ENCODE measurements around the gene ITPR2.
"Not testable (repeated sequence)": the region's sequence is repeated elsewhere in the genome, so short reads cannot be mapped to it uniquely, and the experiment has no call there.

ITPR2 gene

GRCh38 chr12:26430596-26430995, 402.4 kb downstream of the ITPR2 start:
- not testable (repeated sequence) for DNase-seq

- no peak for DNase-seq
These were observed 403.8 kb downstream of the ITPR2 start for GRCh38 chr12:26429070-26429691.

DNA sequence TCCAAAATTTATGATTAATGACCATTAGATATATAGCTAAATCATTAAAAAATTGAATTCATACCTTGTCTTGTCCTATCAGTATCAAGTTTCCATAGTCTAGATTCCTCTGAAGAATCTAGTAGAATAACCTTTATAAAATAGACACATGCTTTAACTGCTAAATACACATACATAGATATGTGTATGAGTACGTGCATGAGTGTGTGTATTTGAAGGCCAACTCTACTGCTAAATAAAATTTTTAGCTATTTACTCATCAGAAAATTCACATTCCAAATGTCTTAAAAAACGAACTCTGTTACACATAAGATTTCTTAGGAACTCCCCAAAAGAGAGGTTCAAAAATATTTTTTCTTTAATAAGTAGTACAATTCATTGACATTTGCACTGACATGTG, 404.6 kb downstream of the ITPR2 start:
- no peak for DNase-seq

GRCh38 chr12:26426652-26427051, 406.3 kb downstream of the ITPR2 start:
- no peak for DNase-seq

- no peak for DNase-seq
These were observed 407.3 kb downstream of the ITPR2 start for GRCh38 chr12:26425587-26426260.

DNA sequence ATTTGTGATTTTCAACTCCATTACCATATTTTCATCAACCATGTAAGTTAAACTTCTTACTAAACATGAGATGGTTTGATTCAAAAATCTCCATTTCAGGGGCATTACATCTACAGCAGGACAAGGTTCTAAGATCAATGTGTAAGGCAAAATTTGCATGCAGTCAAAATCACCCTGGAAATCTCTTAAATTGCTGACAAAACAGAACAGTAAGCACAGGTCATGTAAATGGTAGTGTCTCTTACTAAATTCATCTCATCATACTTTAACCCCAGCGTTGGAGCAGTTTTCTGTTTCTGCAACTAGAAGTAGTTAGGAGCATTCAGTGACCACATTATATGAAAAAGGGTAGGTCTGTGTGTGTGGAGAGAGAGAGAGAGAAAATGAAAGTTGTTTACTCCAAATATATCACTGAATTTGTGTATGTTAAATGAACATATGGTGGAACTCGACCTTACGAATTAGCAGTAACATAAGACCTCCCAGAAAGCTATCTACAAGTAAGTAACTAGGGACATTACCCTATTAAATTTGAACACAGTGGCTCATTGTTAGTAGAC, 410.1 kb downstream of the ITPR2 start:
- DNase-seq, result no peak

DNA sequence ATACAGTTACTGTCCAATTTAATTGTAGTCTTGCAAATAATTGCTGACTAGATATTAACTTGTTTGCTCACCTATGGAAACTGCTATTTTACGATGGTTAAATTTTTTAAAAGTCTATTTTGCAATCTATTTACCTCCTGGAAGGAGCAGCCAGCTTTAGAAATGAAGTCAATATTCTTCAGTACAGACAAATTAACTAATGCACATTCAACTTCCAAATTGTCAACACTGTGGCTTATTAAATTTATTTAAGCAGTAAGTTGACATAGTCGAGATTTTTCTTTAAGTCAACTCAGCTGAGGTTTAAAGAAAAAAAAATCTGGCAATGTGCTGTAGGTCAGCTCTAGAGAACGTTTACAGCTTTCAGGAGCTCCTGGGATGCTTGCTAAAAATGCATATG, 416.4 kb downstream of the ITPR2 start:
- no peak for DNase-seq

- DNase-seq, result no peak
These were observed 422.3 kb downstream of the ITPR2 start for GRCh38 chr12:26410689-26411088.

DNA sequence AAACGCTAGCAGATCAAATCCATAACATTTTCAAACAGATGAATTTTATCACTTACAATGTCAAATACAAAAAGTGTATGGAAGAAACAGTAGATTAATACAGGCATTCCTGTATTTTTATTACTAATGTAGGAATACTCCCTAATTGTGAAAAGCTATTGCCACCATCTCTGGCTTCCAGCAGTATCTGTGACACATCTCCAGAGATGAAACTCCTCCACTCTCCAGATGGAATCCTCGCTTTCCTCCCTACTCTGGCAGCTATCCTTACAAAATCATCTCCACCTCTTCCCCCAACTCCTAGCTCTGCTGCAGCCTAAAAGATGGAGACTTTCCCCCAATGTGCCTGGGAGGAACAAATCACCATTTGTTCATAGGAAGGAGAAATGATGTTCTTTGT, 426.2 kb downstream of the ITPR2 start:
- no peak for DNase-seq

GRCh38 chr12:26406391-26406790, 426.6 kb downstream of the ITPR2 start:
- no peak for DNase-seq

DNA sequence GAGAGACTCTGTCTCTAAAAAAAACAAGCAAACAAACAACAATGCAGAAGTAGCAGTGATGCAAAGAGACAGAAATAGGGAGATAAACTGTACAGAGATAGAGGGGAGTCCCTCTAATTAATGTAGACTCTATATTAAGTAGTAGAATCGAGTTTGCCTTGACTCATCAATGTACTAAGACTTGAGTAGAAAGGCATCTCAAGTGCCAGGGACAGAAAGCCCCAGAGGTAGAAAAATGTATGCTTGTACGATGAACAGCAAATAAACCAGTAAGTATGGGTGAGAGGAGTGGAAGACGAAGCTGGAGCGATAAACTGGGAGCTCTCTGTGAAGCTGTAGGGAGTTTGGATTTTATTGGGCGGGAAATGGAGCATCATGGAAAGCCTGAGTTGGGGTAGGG, 429.4 kb downstream of the ITPR2 start:
- no peak for DNase-seq

DNA sequence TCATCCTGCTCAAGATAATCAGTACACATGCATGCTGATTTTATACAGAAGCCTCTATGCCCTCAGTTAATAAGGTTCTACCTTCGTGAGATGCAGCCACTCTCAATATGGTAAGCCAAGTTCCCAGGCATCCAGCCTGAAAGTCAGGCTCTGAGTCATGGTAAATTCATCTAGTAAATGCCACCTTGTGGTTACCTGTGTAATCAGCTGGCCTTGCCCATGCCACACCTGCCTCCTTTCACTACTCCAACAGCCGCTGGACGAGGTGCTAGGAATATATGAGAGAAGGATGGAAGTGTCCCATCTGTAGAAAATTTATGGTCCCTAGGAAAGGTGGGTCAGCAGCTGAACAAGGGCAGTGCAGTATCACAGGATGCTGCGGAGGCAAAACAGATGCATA, 430.3 kb downstream of the ITPR2 start:
- no peak for DNase-seq

- no peak for DNase-seq
These were observed 431.1 kb downstream of the ITPR2 start for GRCh38 chr12:26401874-26402273.

GRCh38 chr12:26400627-26401026, 432.4 kb downstream of the ITPR2 start:
- no peak for DNase-seq

DNA sequence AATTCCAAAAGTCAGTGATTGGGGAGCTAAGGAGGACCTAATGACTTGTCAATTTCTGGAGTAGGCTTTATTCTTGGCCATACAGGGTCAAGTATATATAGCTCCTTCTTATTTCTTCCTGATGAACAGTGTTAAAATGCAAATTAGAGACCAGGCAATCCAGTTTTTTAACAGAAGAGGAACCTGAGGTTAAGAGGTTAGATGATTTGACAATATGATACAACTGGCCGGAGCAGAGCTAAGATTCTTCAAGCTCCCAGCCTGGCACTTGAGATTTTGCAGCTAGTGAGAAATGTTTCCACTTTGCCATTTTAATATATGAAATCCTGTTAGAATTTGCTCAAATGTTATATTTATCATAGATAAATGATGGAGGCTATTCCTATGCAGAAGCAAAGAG, 433.6 kb downstream of the ITPR2 start:
- no peak for DNase-seq

DNA sequence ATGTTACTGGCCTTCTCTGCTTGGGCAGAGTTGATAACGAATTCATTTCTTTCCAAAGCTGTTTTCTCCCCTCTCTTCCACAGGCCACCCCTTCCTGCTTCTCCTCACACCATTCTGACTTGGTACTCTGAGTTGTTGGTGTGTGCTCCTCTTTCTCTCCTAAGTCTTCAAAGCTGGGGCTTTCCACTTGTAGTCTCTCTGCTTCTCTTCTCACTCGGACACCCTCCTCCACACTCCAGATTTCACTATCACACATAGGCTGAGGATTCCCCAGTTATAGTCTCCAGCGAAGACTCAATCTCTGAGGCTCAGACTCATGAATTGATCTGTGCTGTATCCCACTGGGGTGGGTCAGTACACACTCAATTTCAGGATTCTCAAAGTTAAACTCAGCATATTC, 436.6 kb downstream of the ITPR2 start:
- no peak for DNase-seq

- DNase-seq, result no peak
These were observed 443.7 kb downstream of the ITPR2 start for GRCh38 chr12:26389343-26389742.

- no peak for DNase-seq
These were observed 448.5 kb downstream of the ITPR2 start for GRCh38 chr12:26384536-26384935.

DNA sequence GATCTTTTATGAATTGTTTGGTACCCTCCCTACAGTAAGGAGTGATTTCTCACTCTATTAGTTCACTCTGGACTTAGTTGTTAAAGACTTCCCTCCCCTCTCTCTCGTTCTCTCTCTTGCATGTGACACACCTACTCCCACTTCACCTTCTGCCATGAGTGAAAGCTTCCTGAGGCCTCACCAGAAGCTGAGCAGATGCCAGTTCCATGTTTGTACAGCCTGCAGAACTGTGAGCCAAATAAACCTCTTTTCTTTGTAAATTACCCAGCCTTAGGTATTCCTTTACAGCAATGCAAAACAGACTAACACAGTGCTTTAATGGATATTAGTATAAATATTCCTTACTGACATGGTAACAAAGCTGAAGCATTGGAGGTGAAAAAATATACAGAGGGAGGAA, 450.0 kb downstream of the ITPR2 start:
- DNase-seq, result no peak

DNA sequence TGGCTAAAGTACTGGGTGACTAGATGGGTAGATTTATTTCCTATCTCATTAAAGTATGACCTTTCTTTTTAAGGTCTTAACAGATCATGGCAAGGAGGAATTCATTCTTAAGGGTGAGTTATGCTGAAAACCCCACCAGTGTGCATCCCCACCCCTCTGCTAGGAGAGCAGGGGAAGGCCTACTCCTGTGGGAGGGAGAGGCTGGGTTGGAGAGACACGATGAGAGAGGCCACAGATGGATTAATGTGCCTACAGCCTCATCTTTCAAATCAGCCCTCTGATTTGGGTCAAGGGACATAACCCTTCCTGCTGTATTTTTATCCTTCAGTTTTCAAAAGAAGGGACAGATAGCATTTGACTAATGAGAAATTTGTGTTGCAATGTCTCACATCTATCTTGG, 452.1 kb downstream of the ITPR2 start:
- no peak for DNase-seq

- no peak for DNase-seq
These were observed 453.1 kb downstream of the ITPR2 start for GRCh38 chr12:26379777-26380467.

- no peak for DNase-seq
These were observed 454.3 kb downstream of the ITPR2 start for GRCh38 chr12:26378711-26379110.

DNA sequence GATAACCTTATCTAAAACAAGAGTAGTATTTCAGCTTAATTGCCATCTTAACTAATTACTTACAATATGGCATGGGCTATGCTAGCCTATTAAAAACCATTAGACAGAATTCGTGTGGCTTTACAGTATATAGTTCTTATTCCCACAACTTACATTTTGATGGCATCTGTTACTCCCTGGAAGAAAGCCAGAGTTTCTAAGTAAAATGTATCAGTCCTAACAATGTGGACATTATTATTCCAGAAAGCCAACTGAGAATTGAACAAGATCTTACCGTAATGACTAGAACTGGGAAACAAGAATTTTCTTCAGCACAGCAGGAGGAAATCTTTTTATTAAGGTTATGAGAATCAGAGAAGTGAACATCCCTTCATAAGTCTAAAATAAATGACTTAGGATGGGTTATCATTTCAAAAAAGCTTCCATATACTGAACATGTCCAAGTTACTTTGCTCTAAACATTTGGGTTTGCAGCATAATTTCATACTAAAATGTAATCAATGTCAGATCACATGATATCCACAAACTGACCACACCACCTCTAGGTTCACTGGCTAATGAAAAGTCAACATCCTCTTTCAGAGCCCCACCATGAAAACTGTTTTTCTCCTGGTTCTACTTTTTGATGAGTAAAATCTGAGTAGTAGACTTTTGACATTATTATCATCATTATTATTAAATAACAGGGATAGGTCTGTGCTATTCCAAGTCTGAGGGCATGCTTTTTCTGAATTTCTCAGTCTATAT, 457.9 kb downstream of the ITPR2 start:
- DNase-seq, result no peak

Measured in NCI-H1694 (cell line).